Keratinocyte (primary cell): ENCODE measurements around the gene ALOX15B. TPM values are rescaled to one million over a fixed set of nuclear protein-coding genes. Genes with fewer than 3 reads are reported as not detected.

Source experiments
- DNase-seq: peaks from one replicate; pipeline ENCODE4 v3.0.0-alpha.2; 2011; ENCODE audit warnings: low read depth, missing footprints, low spot score
- FAIRE-seq: peaks from 2 replicates; lab custom pipeline; 2011; peaks lifted over from hg19 to GRCh38; lab: Jason Lieb, UNC
- H2AFZ ChIP-seq: 2 replicates; pipeline ENCODE4 v1.6.0; 2012; ENCODE audit warnings: low read length, control low read depth, inconsistent platforms; ENCODE audit not compliant: control insufficient read depth
- H3K27ac ChIP-seq: 2 replicates; pipeline ENCODE4 v1.5.1; 2011; ENCODE audit warnings: low read length; ENCODE audit not compliant: control insufficient read depth, insufficient read depth
- H3K27me3 ChIP-seq: 3 replicates; pipeline ENCODE4 v1.6.0; 2011; ENCODE audit warnings: low read length; ENCODE audit not compliant: control insufficient read depth, insufficient read depth; ENCODE audit errors: extremely low read depth
- H3K36me3 ChIP-seq, 2 experiments: 2 replicates in 1 of 2; 3 replicates in 1 of 2; pipeline ENCODE4 v1.5.1; 2011; ENCODE audit warnings: low read length in 2 of 2, mild to moderate bottlenecking in 1 of 2; ENCODE audit not compliant: control insufficient read depth in 2 of 2, insufficient read depth in 2 of 2; ENCODE audit errors: extremely low read depth in 1 of 2
- H3K4me1 ChIP-seq: 3 replicates; pipeline ENCODE4 v1.5.1; 2011; ENCODE audit warnings: low read length; ENCODE audit not compliant: control insufficient read depth, insufficient read depth; ENCODE audit errors: extremely low read depth
- H3K4me2 ChIP-seq: 3 replicates; pipeline ENCODE4 v1.6.0; 2011; ENCODE audit warnings: low read depth, low read length; ENCODE audit not compliant: control insufficient read depth, insufficient read depth; ENCODE audit errors: extremely low read depth
- H3K4me3 ChIP-seq, 3 experiments: fragments of 200-600 bp in 1 of 3; sonication (generic) in 1 of 3; 2 replicates in 2 of 3; 3 replicates in 1 of 3; pipeline ENCODE4 v1.5.1; 2011 to 2016; ENCODE audit warnings: low read length in 3 of 3, mild to moderate bottlenecking in 3 of 3, control low read depth in 2 of 3, inconsistent platforms in 1 of 3, low read depth in 1 of 3, mixed read lengths in 1 of 3, mixed run types in 1 of 3, moderate library complexity in 1 of 3; ENCODE audit not compliant: control insufficient read depth in 2 of 3, insufficient read depth in 2 of 3; ENCODE audit errors: extremely low read depth in 1 of 3
- H3K79me2 ChIP-seq: 2 replicates; pipeline ENCODE4 v1.6.0; 2012; ENCODE audit warnings: low read length; ENCODE audit not compliant: control insufficient read depth, insufficient read depth
- H3K9ac ChIP-seq: 3 replicates; pipeline ENCODE4 v1.6.0; 2011; ENCODE audit warnings: low read length; ENCODE audit not compliant: control insufficient read depth, insufficient read depth; ENCODE audit errors: extremely low read depth
- H3K9me1 ChIP-seq: 3 replicates; pipeline ENCODE4 v1.6.0; 2011; ENCODE audit warnings: low read length; ENCODE audit not compliant: control insufficient read depth, insufficient read depth; ENCODE audit errors: extremely low read depth
- H3K9me3 ChIP-seq: 2 replicates; pipeline ENCODE4 v1.5.1; 2012; ENCODE audit warnings: low read depth, low read length; ENCODE audit not compliant: control insufficient read depth
- H4K20me1 ChIP-seq: 3 replicates; pipeline ENCODE4 v1.6.0; 2011; ENCODE audit warnings: low read length; ENCODE audit not compliant: control insufficient read depth, insufficient read depth; ENCODE audit errors: extremely low read depth
- EZH2 ChIP-seq: IDR thresholded peaks from one replicate; pipeline ENCODE4 v1.6.1; 2012; ENCODE audit warnings: inconsistent platforms, mild to moderate bottlenecking, low read length, moderate library complexity
- dilution Hi-C: fragments of 300-500 bp; cut with MboI; formaldehyde crosslinking; loops from one replicate; pipeline ENCODE4 v1.7.0; 2020; ENCODE audit warnings: low sequenced_read_pairs; ENCODE audit not compliant: extremely low pct_ligation_motif_present
- polyA plus RNA-seq, 5 experiments: library from polyadenylated mRNA; depleted of rRNA in 3 of 5; stranded (reverse) in 3 of 5; stranded (forward) in 1 of 5; unstranded in 1 of 5; fragments of >200 nt; gene quantifications; 1 replicate in 1 of 5; 2 replicates in 3 of 5; 3 replicates in 1 of 5; pipeline versions ENCODE4 v1.2.1 to v1.2.3, GENCODE V29; 2011 to 2012; ENCODE audit warnings: missing spikeins in 2 of 5, low read depth in 1 of 5, low replicate concordance in 1 of 5
- TF ChIP-seq, protein P1 (sequence below), 3 experiments: IDR thresholded peaks in 1 of 3; conservative IDR thresholded peaks in 1 of 3; optimal IDR thresholded peaks in 1 of 3; 2 replicates in 2 of 3; 3 replicates in 1 of 3; pipeline versions ENCODE3 to v1.5.1; 2011; ENCODE audit warnings: low read length in 3 of 3, mild to moderate bottlenecking in 3 of 3, moderate library complexity in 2 of 3, control low read depth in 1 of 3, inconsistent platforms in 1 of 3; ENCODE audit not compliant: insufficient read depth in 2 of 3; ENCODE audit errors: extremely low read depth in 1 of 3

ALOX15B gene
- polyA plus RNA-seq, 1 donor (not counting 4 experiments of a cell fraction or from before 2014, with no cell fraction given), result 29.7 TPM

DNA sequence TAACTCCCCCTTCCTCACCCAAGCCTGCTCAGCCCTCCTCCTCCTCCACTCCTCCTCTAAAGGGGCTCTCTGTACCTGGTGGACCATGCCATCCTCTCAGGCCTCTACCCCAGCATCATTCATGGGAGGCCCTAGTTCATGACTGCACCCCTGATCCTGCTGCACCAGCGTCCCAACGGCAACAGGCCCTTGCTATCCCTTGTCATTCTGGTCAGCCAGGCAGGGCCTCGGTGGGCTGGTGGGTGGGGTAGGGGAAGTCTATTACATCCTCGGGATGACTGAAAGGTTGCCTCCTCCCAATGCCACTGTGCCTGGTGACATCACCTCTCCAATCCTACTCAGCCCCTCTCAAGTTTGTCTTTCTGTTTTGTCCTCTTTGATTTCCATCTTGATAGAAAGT lies 28.9 kb downstream of the ALOX15B start:
- FAIRE-seq, result no peak
- no peak overlapping the region for H3K4me2 ChIP-seq
- H3K4me3 ChIP-seq, result no peak overlapping the region
- no peaks in the 10 kb centered on the region for H3K9me3 ChIP-seq
- peaks cover 30% of the 10 kb centered on the region for H3K27me3 ChIP-seq
- no peak for DNase-seq
- H3K9me1 ChIP-seq, result no peaks in the 10 kb centered on the region
- no peak overlapping the region for H3K27ac ChIP-seq
- peaks cover 3% of the 10 kb centered on the region for H3K4me1 ChIP-seq
- no peak overlapping the region for H2AFZ ChIP-seq
- H3K36me3 ChIP-seq, result no peaks in the 10 kb centered on the region
- dilution Hi-C loops, result no loop called here
- no peaks in the 10 kb centered on the region for H3K79me2 ChIP-seq
- H4K20me1 ChIP-seq, result no peaks in the 10 kb centered on the region
- no peak overlapping the region for H3K9ac ChIP-seq
- TF ChIP-seq, protein P1, sequence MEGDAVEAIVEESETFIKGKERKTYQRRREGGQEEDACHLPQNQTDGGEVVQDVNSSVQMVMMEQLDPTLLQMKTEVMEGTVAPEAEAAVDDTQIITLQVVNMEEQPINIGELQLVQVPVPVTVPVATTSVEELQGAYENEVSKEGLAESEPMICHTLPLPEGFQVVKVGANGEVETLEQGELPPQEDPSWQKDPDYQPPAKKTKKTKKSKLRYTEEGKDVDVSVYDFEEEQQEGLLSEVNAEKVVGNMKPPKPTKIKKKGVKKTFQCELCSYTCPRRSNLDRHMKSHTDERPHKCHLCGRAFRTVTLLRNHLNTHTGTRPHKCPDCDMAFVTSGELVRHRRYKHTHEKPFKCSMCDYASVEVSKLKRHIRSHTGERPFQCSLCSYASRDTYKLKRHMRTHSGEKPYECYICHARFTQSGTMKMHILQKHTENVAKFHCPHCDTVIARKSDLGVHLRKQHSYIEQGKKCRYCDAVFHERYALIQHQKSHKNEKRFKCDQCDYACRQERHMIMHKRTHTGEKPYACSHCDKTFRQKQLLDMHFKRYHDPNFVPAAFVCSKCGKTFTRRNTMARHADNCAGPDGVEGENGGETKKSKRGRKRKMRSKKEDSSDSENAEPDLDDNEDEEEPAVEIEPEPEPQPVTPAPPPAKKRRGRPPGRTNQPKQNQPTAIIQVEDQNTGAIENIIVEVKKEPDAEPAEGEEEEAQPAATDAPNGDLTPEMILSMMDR (optimal IDR thresholded peaks at IDR 0.05 in 1 of 3, IDR thresholded peaks at IDR 0.05 in 1 of 3, conservative IDR thresholded peaks at IDR 0.05 in 1 of 3; ENCODE audit: extremely low read depth in 1 of 3, insufficient read depth in 2 of 3, low read length in 3 of 3), result no peak
- no peak for TF ChIP-seq EZH2

DNA sequence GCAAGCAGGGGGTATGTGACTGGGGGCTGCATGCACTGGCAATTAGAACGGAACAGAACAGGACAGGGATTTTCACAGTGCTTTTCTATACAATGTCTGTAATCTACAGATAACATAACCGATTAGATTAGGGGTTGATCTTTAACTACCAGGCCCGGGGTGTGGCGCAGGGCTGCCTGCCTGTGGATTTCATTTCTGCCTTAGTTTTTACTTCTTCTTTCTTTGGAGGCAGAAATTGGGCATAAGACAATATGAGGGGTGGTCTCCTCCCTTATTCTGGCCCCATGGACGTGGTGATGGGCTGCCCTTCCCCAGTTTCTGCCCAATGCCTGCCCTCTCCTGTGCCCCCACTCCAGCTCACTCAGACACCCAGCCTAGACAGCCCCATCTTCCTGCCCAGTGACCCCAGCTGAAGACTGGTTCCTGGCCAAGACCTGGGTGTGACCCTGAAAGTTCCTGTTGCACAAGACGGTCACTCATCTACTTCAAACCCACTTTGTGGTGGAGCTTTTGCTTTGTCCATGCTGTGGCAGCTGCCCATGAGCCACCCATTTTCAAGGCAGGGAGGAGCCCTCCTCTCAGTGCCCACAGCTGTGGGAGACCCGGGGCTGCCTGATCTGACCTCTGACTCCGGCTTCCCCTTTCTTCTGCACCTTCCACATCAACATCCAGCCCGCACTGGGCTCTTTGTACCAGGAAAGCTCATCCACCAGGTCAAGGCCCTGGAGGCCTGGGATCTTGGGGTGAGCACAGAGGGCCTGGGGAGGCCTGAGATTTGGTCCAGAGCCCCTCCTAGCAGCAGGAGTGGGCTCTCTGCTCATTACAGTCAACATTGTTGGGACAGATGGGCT lies 30.1 kb downstream of the ALOX15B start:
- H3K4me1 ChIP-seq, result peaks cover 10% of the 10 kb centered on the region
- H3K9me1 ChIP-seq, result no peaks in the 10 kb centered on the region
- TF ChIP-seq EZH2, result no peak
- TF ChIP-seq, protein P1 (optimal IDR thresholded peaks at IDR 0.05 in 1 of 3, IDR thresholded peaks at IDR 0.05 in 1 of 3, conservative IDR thresholded peaks at IDR 0.05 in 1 of 3; ENCODE audit: extremely low read depth in 1 of 3, insufficient read depth in 2 of 3, low read length in 3 of 3), result no peak
- H3K9ac ChIP-seq, result no peak overlapping the region
- H3K4me3 ChIP-seq, result no peak overlapping the region
- no peaks in the 10 kb centered on the region for H3K79me2 ChIP-seq
- FAIRE-seq (no peak), DNase-seq (no peak)
- H3K27ac ChIP-seq, result no peak overlapping the region
- H3K9me3 ChIP-seq, result no peaks in the 10 kb centered on the region
- H4K20me1 ChIP-seq, result no peaks in the 10 kb centered on the region
- H2AFZ ChIP-seq, result no peak overlapping the region
- H3K36me3 ChIP-seq, result no peaks in the 10 kb centered on the region
- H3K4me2 ChIP-seq, result no peak overlapping the region
- dilution Hi-C loops, result no loop called here
- H3K27me3 ChIP-seq, result peaks cover 36% of the 10 kb centered on the region
